Stimulated activated CD4-positive, alpha-beta T cell treated with anti-CD3 and anti-CD28 coated beads, Interleukin-12 subunit alpha, Interleukin-12 subunit beta, amount 100 ng/mL, for 4 hours (primary cell): ENCODE measurements around the gene PNPLA5.

Experiments used
- DNase-seq: peaks from one replicate; pipeline ENCODE4 v3.0.0-alpha.2; 2020

Gene PNPLA5

GRCh38 chr22:43901976-43902643 lies 10.3 kb upstream of the PNPLA5 start:
- DNase-seq, result no peak

- DNase-seq, result no peak
Measured at GRCh38 chr22:43900206-43900605, 8.4 kb upstream of the PNPLA5 start.

GRCh38 chr22:43897751-43898261 lies 6.0 kb upstream of the PNPLA5 start:
- DNase-seq, result no peak

DNA sequence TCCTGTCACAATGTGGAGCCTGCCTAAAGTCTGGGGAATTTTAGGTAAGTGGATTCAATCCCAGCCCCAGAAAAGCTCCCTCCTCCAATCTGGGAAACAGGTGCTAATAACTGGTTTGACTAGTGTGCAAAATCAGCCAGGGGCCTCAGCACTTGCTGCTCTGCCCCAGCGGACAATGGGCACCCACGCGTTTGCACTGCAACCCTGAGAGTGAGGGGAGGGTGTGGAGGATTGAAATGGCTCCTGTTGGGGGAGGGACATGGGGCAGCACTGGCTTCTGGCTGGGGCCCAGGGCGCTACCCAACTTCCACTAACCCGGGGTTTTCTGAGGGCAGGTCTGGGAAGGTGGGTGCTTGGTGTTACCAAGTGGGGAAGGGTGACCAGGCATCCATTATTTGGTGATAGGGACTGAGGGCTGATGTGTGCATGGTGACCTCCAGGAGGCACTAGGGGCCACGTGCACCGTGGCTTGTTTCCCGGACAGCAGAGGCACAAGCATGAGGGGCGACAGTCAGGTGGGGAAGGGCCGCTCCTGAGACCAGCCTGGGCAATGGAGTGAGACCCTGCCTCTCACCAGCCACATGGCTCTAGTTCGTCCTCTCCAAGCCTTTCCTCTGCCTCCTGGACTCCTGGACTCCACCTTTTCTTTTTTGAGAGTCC lies 4.3 kb upstream of the PNPLA5 start:
- DNase-seq, result no peak

- DNase-seq, result no peak
Measured at GRCh38 chr22:43894122-43894521, 2.3 kb upstream of the PNPLA5 start.

DNA sequence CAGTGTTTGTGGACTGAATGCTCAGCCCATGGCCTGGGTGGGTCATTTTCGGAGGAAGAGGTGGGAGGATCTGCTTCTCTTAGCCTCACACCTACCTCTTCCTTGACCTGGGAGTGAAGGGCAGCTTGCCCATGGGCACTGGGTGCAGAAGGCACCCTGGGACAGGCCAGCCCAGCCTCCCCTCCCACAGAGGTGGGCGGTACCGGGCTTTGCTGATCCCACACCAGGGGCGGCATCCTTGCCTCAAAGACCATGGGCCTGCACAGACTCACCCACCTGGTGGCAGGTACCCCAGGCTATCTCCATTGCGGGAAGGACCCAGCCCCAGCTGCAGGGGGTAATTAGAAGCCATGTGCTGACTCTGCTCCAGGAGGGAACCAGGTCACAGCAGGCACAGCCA lies 1.5 kb upstream of the PNPLA5 start:
- no peak for DNase-seq

GRCh38 chr22:43892183-43892894 lies 526 bp upstream of the PNPLA5 start:
- no peak for DNase-seq

- DNase-seq, result no peak
Measured at GRCh38 chr22:43890901-43891331, 897 bp downstream of the PNPLA5 start.

DNA sequence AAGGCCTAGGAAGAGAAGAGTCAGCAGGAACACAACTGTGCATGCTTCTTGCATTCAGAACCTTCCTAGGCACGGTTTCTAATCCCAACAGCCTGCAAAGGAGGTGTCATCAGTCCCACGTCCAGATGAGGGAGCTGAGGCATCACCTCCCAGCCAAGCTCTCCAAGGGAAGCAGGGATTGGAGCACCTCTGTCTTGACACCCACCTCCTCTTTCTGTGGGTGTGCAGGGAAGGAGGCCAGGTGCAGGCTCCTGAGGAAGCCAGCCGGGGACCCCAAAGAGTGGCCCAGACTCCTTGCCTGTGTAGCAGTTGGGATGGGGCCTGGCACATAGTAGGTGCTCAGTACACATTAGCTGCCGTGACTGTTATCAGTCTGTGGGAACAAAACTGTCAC lies 2.0 kb downstream of the PNPLA5 start:
- no peak for DNase-seq

DNA sequence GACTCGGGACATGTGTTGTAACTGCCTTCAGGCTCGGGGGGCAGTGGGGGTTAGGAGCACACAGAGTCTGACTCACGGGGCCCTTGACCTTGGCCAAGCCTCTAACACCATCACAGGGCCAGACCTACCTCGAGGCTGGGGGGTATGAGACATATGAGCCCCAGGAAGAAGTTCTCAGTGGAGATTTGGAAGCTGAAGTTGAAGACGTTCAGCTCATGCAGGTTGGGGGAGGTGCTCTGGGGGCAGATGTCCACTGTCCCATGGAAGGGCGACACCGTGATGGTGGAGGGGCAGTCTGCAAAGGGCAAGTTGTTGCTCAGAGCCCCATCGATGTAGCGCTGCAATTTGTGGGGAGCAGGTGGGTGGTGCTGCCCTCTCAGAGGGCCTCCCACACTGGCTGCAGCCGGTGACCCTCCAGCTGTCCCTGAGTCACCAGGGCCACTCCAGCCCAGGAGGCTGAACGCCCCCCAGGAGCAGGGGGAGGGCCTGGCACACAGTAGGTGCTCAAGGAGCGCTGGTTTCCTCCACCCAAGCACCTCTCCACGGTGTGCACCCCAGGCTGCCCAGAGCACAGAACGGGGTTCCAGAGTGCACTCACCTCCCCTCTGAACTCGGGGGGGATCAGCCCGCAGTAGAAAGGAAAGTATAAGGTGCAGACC lies 2.5 kb downstream of the PNPLA5 start:
- no peak for DNase-seq

GRCh38 chr22:43888740-43889139 lies 3.1 kb downstream of the PNPLA5 start:
- no peak for DNase-seq

GRCh38 chr22:43887391-43887790 lies 4.4 kb downstream of the PNPLA5 start:
- no peak for DNase-seq

- DNase-seq, result no peak
Measured at GRCh38 chr22:43886231-43886630, 5.6 kb downstream of the PNPLA5 start.

DNA sequence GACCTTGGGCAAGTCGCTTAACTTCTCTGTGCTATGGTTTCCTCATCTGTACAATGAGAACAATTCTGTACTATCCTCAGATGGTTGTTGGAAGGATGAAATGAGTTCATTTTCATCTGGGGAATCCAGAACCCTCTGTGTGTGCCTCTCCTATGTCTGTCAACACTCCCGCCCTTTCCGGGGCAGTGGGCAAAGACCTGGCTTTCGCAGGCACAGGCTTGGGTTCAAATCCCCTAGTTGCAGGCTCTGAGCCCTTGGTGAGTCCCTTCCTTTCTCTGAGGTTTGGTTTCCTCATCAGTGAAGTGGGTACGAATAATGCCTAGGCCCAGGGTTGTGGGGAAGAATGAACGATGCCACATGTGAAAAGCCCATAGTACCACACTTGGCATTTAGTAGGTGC lies 6.0 kb downstream of the PNPLA5 start:
- no peak for DNase-seq

DNA sequence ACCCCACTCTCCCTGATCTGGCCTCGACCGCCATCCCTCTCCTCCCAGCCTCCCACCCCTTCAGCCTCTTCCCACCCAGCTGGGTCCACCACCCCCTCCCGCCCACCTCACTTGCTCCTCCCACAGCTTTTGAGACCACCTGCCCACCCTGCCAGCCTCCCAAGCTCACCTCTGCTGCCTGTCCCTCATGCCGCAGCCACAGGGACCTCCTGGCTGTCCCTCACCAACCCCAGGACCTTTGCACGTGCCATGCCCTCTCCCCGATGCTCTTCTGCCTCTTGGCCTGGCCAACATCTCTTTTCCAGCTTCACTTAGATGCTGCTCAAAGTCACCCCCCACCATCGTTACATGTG lies 6.5 kb downstream of the PNPLA5 start:
- DNase-seq, result no peak

DNA sequence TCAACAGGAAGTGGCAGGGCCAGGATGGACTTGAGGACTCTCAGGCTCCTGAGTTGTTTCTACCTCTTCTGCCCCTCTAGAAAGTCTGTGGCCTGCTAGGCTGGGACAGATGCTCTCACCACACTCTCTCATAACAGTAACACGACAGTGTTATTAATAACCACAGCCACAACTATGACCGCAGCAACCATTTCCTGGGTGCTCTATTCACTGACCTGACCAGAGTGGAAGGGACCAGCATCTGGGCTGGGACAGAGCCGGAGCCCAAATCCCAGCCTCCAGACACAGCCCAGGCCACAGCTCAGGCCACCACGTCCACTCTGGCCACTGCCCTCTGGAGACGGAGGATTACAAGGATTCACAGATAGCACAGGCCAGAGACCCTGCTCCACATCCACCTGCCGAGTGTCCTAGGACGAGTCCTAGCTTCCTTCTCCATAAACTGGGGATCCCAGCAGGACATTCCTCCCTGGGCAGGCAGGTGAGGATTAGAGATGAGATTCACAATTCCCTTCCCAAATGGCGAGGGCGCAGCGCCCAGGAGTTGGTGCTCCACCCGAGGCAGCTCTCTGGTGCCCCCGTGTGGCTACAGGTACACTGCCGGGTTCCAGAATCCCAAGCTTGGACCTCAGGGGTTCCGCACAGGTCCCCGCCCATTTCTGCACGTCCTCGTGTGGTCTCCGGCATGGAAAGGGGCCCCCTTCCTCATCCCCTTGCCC lies 7.1 kb downstream of the PNPLA5 start:
- DNase-seq, result peak; percentile 47

DNA sequence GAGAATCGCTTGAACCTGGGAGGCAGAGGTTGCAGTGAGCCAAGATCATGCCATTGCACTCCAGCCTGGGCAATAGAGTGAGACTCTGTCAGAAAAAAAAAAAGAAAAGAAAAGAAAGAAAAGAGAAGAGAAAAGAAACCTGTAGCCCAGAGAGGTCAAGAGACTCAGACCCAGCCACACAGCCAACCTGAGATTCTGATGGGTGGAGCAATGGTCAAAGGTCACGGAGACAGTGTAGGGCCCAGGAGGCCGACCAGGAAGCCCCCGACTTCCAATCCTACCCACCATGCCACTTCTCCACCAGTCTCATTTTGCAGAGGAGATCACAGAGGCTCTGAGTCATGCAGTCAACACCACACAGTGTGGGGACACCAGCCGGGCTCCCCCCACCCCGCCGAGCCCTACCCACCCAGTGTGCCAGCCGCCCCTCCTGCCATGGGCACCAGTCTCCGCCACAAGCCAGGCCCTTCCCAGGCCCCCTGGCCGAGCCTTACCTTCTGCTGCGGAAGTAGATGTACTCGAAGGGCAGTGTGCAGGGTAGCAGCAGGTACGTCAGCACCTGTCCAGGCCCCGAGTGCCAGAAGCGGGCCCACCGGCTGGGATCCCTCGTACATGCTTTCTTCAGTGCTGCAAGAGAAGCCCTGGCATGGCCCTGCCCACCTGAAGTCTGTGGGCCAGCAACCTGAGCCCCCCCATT lies 7.9 kb downstream of the PNPLA5 start:
- DNase-seq, result no peak

- DNase-seq, result peak; percentile 12
Measured at GRCh38 chr22:43883012-43883661, 8.7 kb downstream of the PNPLA5 start.

DNA sequence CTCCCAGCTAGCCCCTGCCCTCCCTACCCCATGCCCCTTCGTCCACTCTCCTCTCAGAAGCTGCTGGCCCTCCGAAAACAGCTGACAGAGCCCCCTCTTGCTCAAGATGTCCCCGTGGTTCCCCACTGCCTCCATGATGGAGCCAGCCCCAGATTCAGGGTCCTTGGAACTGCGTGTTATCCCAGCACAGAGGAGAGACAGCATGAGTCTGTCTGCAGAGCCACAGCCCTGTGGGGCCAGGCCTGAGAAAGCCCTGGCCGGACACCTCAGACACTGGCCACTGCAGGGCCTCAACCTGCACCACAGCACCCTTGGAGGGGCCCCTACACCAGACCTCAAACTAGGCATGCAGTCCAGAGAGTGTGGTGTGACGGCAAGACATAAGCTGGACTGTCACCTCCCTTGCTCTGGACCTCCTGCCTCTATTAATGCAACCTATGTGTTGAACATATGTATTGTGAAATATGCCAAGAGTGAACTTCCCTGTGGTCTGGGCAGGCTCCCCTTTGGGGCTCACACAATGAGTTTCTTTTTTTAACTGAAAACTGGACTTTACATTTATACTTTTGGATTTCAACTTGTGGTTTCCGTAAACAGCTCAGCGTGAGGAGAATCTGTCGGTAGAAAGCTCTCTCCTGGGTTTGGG lies 9.6 kb downstream of the PNPLA5 start:
- no peak for DNase-seq

DNA sequence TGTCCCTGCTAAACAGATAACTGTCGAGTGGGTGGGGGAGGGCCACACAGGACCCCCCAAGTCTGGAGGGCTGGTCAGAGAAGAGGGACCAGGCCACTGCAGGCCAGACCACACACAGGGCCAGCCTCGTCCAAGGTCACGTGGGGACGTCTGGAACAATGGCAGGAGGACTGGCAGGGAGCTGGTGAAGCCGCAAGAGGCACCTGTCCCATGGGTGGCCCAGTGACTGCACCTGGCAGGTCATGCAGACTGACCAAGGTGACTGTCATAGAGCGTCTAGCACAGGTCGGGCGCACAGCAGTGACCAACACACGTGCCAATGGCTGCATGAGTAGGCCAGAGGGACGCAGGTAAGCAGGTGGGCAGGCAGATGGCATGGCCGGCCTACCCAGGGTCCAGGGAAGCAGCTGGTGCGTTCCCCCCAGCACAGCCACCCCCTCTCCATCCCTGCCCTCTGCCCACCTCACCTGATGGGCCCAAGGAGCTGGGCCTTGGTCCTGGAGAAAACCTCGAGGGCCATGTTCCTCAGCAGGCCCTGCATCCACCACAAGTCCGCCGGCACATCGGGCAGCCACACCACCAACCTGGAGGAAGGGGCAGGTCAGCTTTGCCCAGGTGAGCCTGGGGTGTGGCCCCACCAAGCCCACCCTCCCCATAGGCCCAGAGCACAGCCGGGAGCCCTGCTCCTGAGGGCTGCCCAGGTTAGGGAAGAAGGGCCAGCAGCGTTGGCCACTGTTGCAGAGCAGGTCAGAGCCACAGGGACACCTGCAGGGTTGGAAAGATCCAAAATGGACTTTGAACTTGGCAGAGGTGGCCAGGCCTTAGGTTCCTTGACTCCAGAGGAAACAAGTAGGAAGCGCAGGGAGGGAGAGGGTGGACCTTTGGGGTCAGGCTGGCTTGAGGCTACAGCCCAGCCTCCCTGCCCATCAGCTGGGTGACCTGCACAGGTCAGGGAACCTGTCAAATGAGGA lies 10.4 kb downstream of the PNPLA5 start:
- no peak for DNase-seq
